SK-N-MC (cell line): ENCODE results near the gene C1orf116.

Experiments used
- EZH2 ChIP-seq: fragments of 200-600 bp; sonication (generic); IDR thresholded peaks from one replicate; pipeline ENCODE4 v1.6.1; 2017; ENCODE audit warnings: antibody characterized with exemption
- FOXP2 ChIP-seq: optimal IDR thresholded peaks from 2 replicates; pipeline ENCODE3; 2011; ENCODE audit warnings: mild to moderate bottlenecking, moderate library complexity; ENCODE audit not compliant: insufficient read depth; ENCODE audit errors: extremely low read length, control extremely low read depth
- POLR2AphosphoS5 ChIP-seq: IDR thresholded peaks from 2 replicates; pipeline ENCODE4 v1.6.1; 2012; ENCODE audit warnings: mild to moderate bottlenecking, low read depth, low read length, borderline replicate concordance

- TF ChIP-seq EZH2 (no peak), POLR2AphosphoS5 (no peak), FOXP2 (no peak)
These were observed 29.8 kb downstream of the C1orf116 start for GRCh38 chr1:207002724-207003146.
